HG03280 (cell line): ENCODE measurements around the gene TMEM255B.

Source experiments
- ATAC-seq: cut with Tn5 transposase; IDR thresholded peaks from one replicate; pipeline ENCODE4 v1.9.1; 2021; ENCODE audit warnings: mild to moderate bottlenecking, moderate library complexity; ENCODE audit not compliant: unreplicated experiment

The TMEM255B gene

GRCh38 chr13:113856716-113857065, 97.7 kb downstream of the TMEM255B start:
- ATAC-seq: no peak

- no peak for ATAC-seq
Measured at GRCh38 chr13:113857531-113858195, 98.6 kb downstream of the TMEM255B start.

GRCh38 chr13:113859311-113860050, 100.5 kb downstream of the TMEM255B start:
- ATAC-seq: no peak

- ATAC-seq: no peak
Measured at GRCh38 chr13:113860051-113860664, 101.1 kb downstream of the TMEM255B start.

- no peak for ATAC-seq
Measured at GRCh38 chr13:113860665-113861432, 101.8 kb downstream of the TMEM255B start.

- no peak for ATAC-seq
Measured at GRCh38 chr13:113861433-113862030, 102.5 kb downstream of the TMEM255B start.

GRCh38 chr13:113862191-113862930, 103.3 kb downstream of the TMEM255B start:
- ATAC-seq: no peak

- ATAC-seq: peak; percentile 41
Measured at GRCh38 chr13:113862931-113863523, 104.0 kb downstream of the TMEM255B start.

GRCh38 chr13:113863524-113864272, 104.7 kb downstream of the TMEM255B start, which contains the start of gene GAS6:
TSS of gene GAS6 (minus strand) at chr13:113864076. CDS start at chr13:113863920, 156 bp downstream.
- peak; percentile 34 for ATAC-seq

- no peak for ATAC-seq
Measured at GRCh38 chr13:113864273-113864890, 105.4 kb downstream of the TMEM255B start.

GRCh38 chr13:113865427-113865826, 106.4 kb downstream of the TMEM255B start:
- ATAC-seq: no peak
